HG02759 (cell line): ENCODE results near the gene HAUS7.

Experiments
- ATAC-seq: cut with Tn5 transposase; IDR thresholded peaks from one replicate; pipeline ENCODE4 v1.9.1; 2021; ENCODE audit warnings: mild to moderate bottlenecking, moderate library complexity; ENCODE audit not compliant: unreplicated experiment

The HAUS7 gene

GRCh38 chrX:153477901-153478300 lies 7.5 kb upstream of the HAUS7 start:
- ATAC-seq: no peak

GRCh38 chrX:153477364-153477857 lies 7.0 kb upstream of the HAUS7 start:
- no peak for ATAC-seq

GRCh38 chrX:153476666-153477363 lies 6.4 kb upstream of the HAUS7 start:
- ATAC-seq: no peak

GRCh38 chrX:153475751-153476281 lies 5.4 kb upstream of the HAUS7 start:
- ATAC-seq: no peak

GRCh38 chrX:153475271-153475670 lies 4.9 kb upstream of the HAUS7 start:
- no peak for ATAC-seq

GRCh38 chrX:153474718-153475117 lies 4.3 kb upstream of the HAUS7 start:
- ATAC-seq: no peak

- no peak for ATAC-seq
Measured at GRCh38 chrX:153474266-153474665, 3.9 kb upstream of the HAUS7 start.

- ATAC-seq: no peak
Measured at GRCh38 chrX:153473126-153473525, 2.8 kb upstream of the HAUS7 start.

- ATAC-seq: no peak
Measured at GRCh38 chrX:153471663-153472280, 1.4 kb upstream of the HAUS7 start.

- ATAC-seq: peak; percentile 47
Measured at GRCh38 chrX:153469811-153470410, 465 bp downstream of the HAUS7 start.

- ATAC-seq: no peak
Measured at GRCh38 chrX:153468008-153468580, 2.3 kb downstream of the HAUS7 start.

GRCh38 chrX:153465691-153466380 lies 4.5 kb downstream of the HAUS7 start:
- ATAC-seq: no peak

GRCh38 chrX:153464116-153464515 lies 6.3 kb downstream of the HAUS7 start:
- ATAC-seq: no peak

- no peak for ATAC-seq
Measured at GRCh38 chrX:153463556-153463955, 6.8 kb downstream of the HAUS7 start.

GRCh38 chrX:153463031-153463430 lies 7.3 kb downstream of the HAUS7 start:
- ATAC-seq: no peak

- no peak for ATAC-seq
Measured at GRCh38 chrX:153462291-153462690, 8.1 kb downstream of the HAUS7 start.

- ATAC-seq: peak; percentile 54
Measured at GRCh38 chrX:153460826-153461225, 9.6 kb downstream of the HAUS7 start.

- no peak for ATAC-seq
Measured at GRCh38 chrX:153459986-153460385, 10.4 kb downstream of the HAUS7 start.

- no peak for ATAC-seq
Measured at GRCh38 chrX:153458476-153458875, 11.9 kb downstream of the HAUS7 start.

GRCh38 chrX:153457827-153458466 lies 12.4 kb downstream of the HAUS7 start:
- ATAC-seq: no peak
